ENCODE results near the gene MDK.
"Not testable (repeated sequence)": the region's sequence is repeated elsewhere in the genome, so short reads cannot be mapped to it uniquely, and the experiment has no call there.

Gene MDK

DNA sequence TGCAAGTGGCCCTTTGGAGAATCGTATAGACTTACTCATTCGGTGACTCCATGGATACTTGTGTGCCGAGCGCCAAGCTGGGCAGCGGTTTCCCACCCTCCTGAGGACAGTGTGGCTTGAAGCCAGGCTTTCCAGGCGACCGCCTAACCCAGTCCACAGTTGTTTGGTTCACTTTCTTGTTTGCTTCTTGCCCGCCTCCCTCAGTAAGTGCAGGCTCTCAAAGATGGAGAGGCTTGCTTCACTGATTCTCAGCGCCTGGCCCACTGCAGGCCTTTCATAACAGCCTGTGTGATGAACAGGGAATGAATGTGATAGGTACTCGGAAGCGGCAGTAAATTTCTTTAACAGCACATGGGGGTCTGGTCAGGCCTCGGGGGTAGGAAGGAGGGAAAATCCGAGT lies 11.2 kb upstream of the MDK start:
- no peak for TF ChIP-seq SPI1 (IDR thresholded peaks at IDR 0.05; ENCODE audit: borderline replicate concordance, low read depth)
- TF ChIP-seq, protein P1, sequence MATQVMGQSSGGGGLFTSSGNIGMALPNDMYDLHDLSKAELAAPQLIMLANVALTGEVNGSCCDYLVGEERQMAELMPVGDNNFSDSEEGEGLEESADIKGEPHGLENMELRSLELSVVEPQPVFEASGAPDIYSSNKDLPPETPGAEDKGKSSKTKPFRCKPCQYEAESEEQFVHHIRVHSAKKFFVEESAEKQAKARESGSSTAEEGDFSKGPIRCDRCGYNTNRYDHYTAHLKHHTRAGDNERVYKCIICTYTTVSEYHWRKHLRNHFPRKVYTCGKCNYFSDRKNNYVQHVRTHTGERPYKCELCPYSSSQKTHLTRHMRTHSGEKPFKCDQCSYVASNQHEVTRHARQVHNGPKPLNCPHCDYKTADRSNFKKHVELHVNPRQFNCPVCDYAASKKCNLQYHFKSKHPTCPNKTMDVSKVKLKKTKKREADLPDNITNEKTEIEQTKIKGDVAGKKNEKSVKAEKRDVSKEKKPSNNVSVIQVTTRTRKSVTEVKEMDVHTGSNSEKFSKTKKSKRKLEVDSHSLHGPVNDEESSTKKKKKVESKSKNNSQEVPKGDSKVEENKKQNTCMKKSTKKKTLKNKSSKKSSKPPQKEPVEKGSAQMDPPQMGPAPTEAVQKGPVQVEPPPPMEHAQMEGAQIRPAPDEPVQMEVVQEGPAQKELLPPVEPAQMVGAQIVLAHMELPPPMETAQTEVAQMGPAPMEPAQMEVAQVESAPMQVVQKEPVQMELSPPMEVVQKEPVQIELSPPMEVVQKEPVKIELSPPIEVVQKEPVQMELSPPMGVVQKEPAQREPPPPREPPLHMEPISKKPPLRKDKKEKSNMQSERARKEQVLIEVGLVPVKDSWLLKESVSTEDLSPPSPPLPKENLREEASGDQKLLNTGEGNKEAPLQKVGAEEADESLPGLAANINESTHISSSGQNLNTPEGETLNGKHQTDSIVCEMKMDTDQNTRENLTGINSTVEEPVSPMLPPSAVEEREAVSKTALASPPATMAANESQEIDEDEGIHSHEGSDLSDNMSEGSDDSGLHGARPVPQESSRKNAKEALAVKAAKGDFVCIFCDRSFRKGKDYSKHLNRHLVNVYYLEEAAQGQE (IDR thresholded peaks at IDR 0.05; ENCODE audit: insufficient replicate concordance, low read depth) = no peak
- TF ChIP-seq, protein P2, sequence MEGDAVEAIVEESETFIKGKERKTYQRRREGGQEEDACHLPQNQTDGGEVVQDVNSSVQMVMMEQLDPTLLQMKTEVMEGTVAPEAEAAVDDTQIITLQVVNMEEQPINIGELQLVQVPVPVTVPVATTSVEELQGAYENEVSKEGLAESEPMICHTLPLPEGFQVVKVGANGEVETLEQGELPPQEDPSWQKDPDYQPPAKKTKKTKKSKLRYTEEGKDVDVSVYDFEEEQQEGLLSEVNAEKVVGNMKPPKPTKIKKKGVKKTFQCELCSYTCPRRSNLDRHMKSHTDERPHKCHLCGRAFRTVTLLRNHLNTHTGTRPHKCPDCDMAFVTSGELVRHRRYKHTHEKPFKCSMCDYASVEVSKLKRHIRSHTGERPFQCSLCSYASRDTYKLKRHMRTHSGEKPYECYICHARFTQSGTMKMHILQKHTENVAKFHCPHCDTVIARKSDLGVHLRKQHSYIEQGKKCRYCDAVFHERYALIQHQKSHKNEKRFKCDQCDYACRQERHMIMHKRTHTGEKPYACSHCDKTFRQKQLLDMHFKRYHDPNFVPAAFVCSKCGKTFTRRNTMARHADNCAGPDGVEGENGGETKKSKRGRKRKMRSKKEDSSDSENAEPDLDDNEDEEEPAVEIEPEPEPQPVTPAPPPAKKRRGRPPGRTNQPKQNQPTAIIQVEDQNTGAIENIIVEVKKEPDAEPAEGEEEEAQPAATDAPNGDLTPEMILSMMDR (IDR thresholded peaks at IDR 0.05; ENCODE audit: insufficient read depth, low read length) = no peak
- no peak for TF ChIP-seq POLR2AphosphoS5 (IDR thresholded peaks at IDR 0.05; ENCODE audit: low read depth)
- TF ChIP-seq GABPA (IDR thresholded peaks at IDR 0.05; ENCODE audit: low read depth) = no peak
- H3K27me3 ChIP-seq (ENCODE audit: insufficient read depth, poor library complexity, severe bottlenecking) = no peaks in the 10 kb centered on the region
- no peak overlapping the region for H3K4me3 ChIP-seq (replicated peaks; ENCODE audit: insufficient read depth, low read length)
- DNase-seq (ENCODE audit: low read depth in 1 of 2, low spot score in 1 of 2) = no peak
- H3K27ac ChIP-seq (replicated peaks) = no peak overlapping the region

DNA sequence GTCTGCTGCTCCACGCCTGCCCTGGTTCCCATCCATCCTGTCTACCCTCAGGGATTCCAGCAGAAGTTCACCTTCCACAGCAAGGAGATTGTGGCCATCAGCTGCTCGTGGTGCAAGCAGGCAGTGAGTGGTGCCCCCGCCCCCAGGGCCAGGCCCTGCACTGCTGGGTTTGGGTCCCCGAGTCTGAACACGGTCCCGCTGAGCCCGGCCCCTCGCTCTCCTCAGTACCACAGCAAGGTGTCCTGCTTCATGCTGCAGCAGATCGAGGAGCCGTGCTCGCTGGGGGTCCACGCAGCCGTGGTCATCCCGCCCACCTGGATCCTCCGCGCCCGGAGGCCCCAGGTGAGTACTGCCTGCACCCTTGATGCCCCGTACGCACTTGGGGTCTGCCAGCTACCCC lies 10.2 kb upstream of the MDK start:
- H3K27ac ChIP-seq (replicated peaks); H3K27me3 ChIP-seq (ENCODE audit: insufficient read depth, poor library complexity, severe bottlenecking); DNase-seq (ENCODE audit: low read depth in 1 of 2, low spot score in 1 of 2); H3K4me3 ChIP-seq (replicated peaks; ENCODE audit: insufficient read depth, low read length): not testable (repeated sequence)

DNA sequence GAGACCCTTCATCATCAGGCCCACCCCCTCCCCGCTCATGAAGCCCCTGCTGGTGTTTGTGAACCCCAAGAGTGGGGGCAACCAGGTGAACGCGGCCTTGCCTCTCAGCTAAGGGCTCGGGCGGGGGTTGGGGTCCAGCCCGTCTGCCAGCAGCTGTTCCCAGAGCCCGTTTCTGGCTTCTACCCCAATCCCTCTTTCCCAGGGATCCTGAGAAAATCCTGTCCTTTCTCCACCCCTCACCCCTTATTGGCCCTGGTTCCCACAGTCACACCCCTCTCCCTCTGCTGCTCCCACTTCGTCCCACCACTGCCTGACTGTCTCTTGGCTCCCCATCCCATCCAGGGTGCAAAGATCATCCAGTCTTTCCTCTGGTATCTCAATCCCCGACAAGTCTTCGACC lies 9.4 kb upstream of the MDK start:
- Histone ChIP-seq H3K27ac (replicated peaks) (no peak overlapping the region), H3K4me3 (replicated peaks; ENCODE audit: insufficient read depth, low read length) (no peak overlapping the region)

DNA sequence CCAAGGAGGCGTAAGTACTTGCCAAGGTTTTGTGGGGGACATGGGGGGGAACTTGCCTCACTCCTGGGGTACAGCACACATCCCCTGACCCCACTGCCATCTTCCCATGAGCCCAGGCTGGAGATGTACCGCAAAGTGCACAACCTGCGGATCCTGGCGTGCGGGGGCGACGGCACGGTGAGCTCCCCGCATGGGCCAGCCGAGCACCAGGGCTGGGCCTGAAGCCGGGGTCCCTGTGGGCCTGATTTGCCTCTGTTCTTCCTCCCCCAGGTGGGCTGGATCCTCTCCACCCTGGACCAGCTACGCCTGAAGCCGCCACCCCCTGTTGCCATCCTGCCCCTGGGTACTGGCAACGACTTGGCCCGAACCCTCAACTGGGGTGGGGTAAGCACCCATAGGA lies 9.0 kb upstream of the MDK start:
- not testable (repeated sequence) for DNase-seq (ENCODE audit: low read depth in 1 of 2, low spot score in 1 of 2); H3K27me3 ChIP-seq (ENCODE audit: insufficient read depth, poor library complexity, severe bottlenecking); H3K4me3 ChIP-seq (replicated peaks; ENCODE audit: insufficient read depth, low read length); H3K27ac ChIP-seq (replicated peaks)

More for the DNA sequence above, 9.4 kb upstream of the MDK start:
- DNase-seq (ENCODE audit: low read depth in 1 of 2, low spot score in 1 of 2) = no peak
- no peak for TF ChIP-seq SPI1 (IDR thresholded peaks at IDR 0.05; ENCODE audit: borderline replicate concordance, low read depth)
- TF ChIP-seq, protein P1 (IDR thresholded peaks at IDR 0.05; ENCODE audit: insufficient replicate concordance, low read depth) = no peak
- no peak for TF ChIP-seq GABPA (IDR thresholded peaks at IDR 0.05; ENCODE audit: low read depth)
- TF ChIP-seq, protein P2 (IDR thresholded peaks at IDR 0.05; ENCODE audit: insufficient read depth, low read length) = no peak
- no peak for TF ChIP-seq POLR2AphosphoS5 (IDR thresholded peaks at IDR 0.05; ENCODE audit: low read depth)
- H3K27me3 ChIP-seq (ENCODE audit: insufficient read depth, poor library complexity, severe bottlenecking) = no peaks in the 10 kb centered on the region

All from HL-60 (cell line).